ENCODE data around the gene TRIM2.
"Not testable (repeated sequence)": the region's sequence is repeated elsewhere in the genome, so short reads cannot be mapped to it uniquely, and the experiment has no call there.

Gene TRIM2

GRCh38 chr4:153204247-153204671, at the start of gene TRIM2:
Gene TRIM2, plus strand, starts transcription at chr4:153204443. Its CDS starts 88 bp downstream, at chr4:153204531.
- DNase-seq: peak; percentile 16

GRCh38 chr4:153155686-153156085, 48.6 kb upstream of the TRIM2 start:
- no peak for DNase-seq

GRCh38 chr4:153156263-153156662, 48.0 kb upstream of the TRIM2 start:
- DNase-seq: no peak

- DNase-seq: no peak
Observed at GRCh38 chr4:153156721-153157120, 47.5 kb upstream of the TRIM2 start.

GRCh38 chr4:153159016-153159415, 45.2 kb upstream of the TRIM2 start:
- no peak for DNase-seq

- DNase-seq: no peak
Observed at GRCh38 chr4:153159728-153160221, 44.5 kb upstream of the TRIM2 start.

GRCh38 chr4:153160821-153161220, 43.4 kb upstream of the TRIM2 start:
- DNase-seq: no peak

GRCh38 chr4:153161226-153161963, 42.8 kb upstream of the TRIM2 start:
- DNase-seq: peak; percentile 19

GRCh38 chr4:153165236-153165635, 39.0 kb upstream of the TRIM2 start:
- DNase-seq: not testable (repeated sequence)

GRCh38 chr4:153166716-153167501, 37.3 kb upstream of the TRIM2 start:
- no peak for DNase-seq

GRCh38 chr4:153169776-153170175, 34.5 kb upstream of the TRIM2 start:
- no peak for DNase-seq

- no peak for DNase-seq
Observed at GRCh38 chr4:153170407-153170806, 33.8 kb upstream of the TRIM2 start.

- DNase-seq: no peak
Observed at GRCh38 chr4:153174821-153175567, 29.2 kb upstream of the TRIM2 start.

- no peak for DNase-seq
Observed at GRCh38 chr4:153176938-153177337, 27.3 kb upstream of the TRIM2 start.

- DNase-seq: no peak
Observed at GRCh38 chr4:153177841-153178240, 26.4 kb upstream of the TRIM2 start.

- DNase-seq: no peak
Observed at GRCh38 chr4:153179100-153179499, 25.1 kb upstream of the TRIM2 start.

- DNase-seq: no peak
Observed at GRCh38 chr4:153181293-153181692, 22.9 kb upstream of the TRIM2 start.

- no peak for DNase-seq
Observed at GRCh38 chr4:153181700-153182099, 22.5 kb upstream of the TRIM2 start.

- no peak for DNase-seq
Observed at GRCh38 chr4:153183146-153183545, 21.1 kb upstream of the TRIM2 start.

- DNase-seq: no peak
Observed at GRCh38 chr4:153185331-153185852, 18.9 kb upstream of the TRIM2 start.

GRCh38 chr4:153186046-153186728, 18.1 kb upstream of the TRIM2 start:
- no peak for DNase-seq

- DNase-seq: no peak
Observed at GRCh38 chr4:153189016-153189801, 15.0 kb upstream of the TRIM2 start.
